Stimulated activated CD4-positive, alpha-beta T cell treated with anti-CD3 and anti-CD28 coated beads, Interleukin-4, amount 100 ng/mL, for 24 hours (primary cell): Measurements from ENCODE around the gene MIF4GD.
A peak's percentile ranks its signal among the peaks of the same experiment; 100 is the strongest.
"Not testable (repeated sequence)": the region's sequence is repeated elsewhere in the genome, so short reads cannot be mapped to it uniquely, and the experiment has no call there.

Experiments
- DNase-seq: peaks from one replicate; pipeline ENCODE4 v3.0.0-alpha.2; 2020

Gene MIF4GD

DNA sequence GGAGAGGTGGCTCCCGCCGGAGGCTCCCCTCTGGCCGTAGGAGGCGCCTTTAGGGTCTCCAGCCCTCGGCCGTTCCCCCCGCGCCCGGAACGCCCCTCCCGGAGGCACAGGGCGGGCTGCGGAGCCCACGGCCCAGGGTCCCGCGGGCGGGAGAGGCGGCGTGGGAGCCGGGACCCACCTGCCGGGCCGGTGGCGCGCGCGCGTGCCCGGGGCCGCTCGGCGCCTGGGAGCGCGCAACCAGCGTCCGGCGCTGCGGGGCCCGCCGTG is at the start of gene MIF4GD:
Gene MIF4GD, minus strand, starts transcription at position 266 of the 267 bp plus-strand sequence. CDS start 1,036 bp downstream, outside the sequence.
- DNase-seq = no peak

- DNase-seq = no peak
Observed at GRCh38 chr17:75319904-75320691, 49.1 kb upstream of the MIF4GD start.

DNA sequence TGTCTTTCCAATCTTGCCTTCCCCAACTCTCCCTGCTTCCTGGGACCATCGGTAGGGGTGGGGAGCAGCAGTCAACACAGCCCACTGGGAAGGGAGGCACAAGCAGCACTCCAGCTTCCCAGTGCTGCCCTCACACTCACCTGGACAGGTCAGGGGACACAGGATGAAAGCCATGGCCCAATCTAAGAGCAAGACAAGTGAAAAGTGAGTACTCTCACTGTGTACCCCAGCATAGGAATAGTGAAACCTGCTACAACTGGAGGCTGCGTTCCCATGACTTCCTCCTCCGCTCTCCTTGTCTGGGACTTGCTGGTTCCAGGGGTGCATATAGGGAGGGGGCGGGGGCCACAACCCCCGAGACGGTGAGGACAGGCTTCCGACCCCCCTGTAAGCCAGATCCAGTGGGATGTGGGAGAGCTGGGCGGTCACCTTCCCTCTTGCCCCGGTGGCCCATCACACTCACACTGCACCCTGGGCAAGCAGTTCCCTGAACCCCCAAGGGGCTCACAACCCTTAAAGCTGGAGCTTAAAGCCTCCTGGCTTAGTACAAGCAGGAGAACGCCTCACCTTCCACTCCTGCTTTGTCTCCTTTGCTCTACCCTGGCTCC is 47.7 kb upstream of the MIF4GD start:
- DNase-seq = no peak

DNA sequence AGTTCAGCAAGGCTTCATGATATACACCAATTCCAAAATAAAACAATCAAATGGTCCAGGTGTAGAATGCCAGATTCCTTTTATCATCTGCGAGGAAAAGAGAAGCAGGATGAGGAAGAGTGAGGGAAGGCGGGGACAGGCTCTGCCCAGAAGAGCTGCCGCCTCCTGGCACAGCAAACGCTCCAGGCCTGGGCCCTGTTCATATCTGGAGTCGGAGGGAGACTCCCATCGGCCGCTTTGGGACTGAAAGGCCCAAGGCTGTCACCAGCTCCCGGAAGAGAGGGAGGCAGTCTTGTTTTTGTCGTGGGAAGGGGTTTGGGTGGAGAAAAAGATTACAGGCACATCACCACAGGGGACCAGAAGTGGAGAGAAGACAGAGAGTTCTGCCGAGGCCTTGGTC is 47.2 kb upstream of the MIF4GD start:
- no peak for DNase-seq

DNA sequence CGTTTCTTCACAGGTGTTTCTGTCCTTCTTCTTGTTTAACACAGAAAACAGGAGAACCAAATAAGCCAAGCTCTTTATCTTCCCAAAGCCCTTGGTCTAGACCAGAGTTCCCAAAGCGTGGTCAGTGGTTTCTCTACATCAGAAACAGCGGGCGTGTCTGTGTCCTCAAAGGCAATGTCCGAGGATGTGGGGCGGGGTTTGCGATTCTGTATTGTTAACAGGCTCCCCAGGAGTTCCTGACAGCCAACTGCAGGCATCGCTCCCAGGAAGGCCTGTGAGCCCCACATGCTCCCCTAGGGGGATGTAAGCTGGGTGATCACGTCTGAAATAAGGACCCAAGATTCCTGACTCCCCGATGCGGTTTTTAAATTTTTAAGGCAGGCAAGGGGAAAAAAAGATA is 46.6 kb upstream of the MIF4GD start:
- no peak for DNase-seq

GRCh38 chr17:75316253-75316652 is 45.2 kb upstream of the MIF4GD start:
- no peak for DNase-seq

DNA sequence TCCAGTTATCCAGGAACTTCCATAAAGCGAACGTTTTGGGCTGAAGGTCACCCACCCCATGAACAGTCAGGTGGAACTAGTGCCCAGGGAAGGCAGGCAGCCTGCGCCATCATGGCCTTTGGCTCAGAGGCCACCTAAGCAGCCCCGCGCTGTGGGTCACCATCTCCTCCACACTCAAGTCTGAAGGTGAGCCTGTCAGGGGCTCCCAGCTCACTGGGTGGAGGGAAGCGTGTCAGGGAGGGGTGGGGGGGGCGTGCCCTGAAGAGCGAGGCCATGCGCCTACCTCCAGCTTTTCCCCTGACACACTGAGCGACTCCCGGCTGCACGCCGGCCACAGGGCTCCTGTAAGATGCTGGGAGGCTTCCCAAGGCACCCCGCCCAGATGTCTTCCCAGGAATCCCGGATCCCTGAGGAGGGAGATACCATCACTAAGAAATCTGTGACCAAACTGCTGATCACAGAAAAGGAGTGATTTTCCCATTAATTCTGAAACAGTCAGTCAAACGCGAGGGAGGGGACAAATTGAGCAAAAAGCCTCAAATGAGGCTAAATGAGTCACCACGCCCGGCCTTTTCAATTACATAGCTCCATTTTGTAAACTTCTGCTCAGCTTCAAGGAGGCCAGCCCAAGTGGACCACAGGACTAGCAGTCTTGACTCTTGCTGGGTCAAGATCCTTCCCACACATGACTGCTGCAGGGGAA is 44.7 kb upstream of the MIF4GD start:
- DNase-seq = peak; percentile 30

- DNase-seq = no peak
Observed at GRCh38 chr17:75313941-75314551, 43.0 kb upstream of the MIF4GD start.

DNA sequence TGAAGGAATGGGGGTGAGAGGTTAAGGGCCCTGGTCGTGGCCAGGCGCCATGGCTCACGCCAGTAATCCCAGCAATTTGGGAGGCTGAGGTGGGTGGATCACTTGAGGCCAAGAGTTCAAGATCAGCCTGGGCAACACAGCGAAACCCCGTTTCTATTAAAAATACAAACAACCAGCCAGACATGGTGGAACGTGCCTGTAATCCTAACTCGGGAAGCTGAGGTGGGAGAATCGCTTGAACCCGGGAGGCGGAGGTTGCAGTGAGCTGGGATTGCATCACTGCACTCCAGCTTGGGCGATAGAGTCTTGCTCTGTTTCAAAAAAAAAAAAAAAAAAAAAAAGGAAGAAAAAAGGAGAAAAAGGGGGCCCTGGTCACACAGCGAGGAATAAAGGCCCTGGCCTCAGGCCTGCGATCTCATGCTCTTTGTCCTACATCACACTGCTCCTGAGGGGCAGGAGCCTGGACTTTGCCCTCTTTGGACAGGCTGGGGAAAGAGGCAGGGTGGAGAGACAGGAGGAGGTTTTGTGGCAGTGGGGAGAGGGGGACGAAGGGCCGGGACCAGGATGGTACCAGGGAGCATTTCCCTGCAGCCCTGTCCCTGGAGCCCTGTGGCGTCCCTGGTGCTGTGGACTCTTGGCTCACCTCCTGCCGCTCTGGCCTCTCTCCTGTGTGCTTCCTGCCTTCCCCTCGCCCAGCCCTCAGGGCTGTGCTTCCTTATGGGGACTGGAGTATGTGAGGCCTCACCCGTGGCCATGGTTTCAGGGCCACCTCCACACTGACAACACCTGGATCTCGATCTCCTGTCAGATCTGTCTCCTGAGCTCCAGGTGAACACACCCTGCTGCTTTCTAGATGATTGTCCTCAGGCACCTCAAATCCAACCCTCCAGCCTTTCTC is 38.0 kb upstream of the MIF4GD start:
- DNase-seq = no peak

- no peak for DNase-seq
Observed at GRCh38 chr17:75307957-75308731, 37.1 kb upstream of the MIF4GD start.

GRCh38 chr17:75301502-75302206 is 30.6 kb upstream of the MIF4GD start:
- no peak for DNase-seq

DNA sequence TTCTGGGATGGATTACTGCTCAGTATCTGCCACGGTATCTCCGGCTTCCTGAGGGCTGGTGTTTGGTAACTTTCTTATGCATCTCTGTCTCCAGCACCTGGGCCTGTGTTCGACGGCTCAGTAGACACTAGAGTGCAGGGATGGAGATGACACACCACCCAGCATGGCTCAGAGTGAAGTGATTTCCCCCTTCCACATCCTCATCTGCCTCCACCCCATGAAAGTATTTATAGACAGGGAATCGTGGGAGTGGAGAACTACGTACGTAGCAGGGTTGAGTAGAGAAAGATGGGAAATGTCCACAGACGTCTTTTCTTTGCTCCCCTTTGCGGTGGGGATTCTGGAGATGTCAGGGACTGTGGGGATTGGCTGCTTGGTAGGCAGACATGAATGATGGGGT is 30.0 kb upstream of the MIF4GD start:
- DNase-seq = no peak

GRCh38 chr17:75300280-75300679 is 29.2 kb upstream of the MIF4GD start:
- DNase-seq = no peak

DNA sequence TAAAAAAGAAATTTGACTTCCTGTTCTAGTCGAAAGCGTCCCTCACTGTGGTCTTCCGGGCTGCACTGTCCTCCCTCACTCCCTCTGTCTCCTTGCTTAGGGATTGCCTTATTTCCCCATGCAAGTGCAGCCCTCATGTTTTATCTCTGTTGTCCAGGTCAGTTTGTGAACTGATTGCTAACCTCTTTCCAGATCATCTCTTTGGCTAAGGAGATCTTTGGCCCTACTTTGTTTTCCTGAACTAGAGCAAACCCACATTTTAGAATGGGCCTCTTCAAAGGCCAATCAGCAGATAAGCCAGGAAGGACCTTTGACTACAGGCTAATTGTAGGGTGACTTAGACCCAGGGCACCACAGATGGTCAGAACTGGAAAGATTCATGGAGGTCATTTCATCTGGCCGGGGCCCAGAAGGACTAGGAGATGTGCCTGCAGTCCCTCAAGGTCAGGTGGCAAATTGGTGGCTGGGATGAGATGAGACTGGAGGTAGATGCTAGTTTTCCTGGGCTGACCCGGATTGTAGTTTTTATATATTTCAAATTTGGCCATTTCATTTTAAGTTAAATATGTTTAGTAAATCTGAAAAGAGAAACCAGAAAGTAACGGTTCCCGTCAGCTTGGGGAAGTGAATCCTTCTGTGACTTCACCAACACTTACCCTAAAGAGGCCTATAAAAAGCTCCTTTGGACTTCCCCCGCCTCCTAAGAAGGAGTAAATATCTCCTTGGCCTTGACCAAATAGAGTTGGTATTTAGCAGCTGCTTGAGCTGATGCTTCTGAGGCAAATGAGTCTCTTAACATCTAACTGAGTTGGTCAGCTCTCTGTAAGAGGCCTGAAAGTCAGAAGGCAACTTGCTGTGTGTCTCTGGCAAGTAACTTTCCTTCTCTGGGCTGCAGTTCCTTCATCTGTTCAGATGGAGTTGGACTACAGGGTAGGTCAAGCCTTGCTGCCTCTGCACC is 24.4 kb upstream of the MIF4GD start:
- DNase-seq = peak; percentile 43

DNA sequence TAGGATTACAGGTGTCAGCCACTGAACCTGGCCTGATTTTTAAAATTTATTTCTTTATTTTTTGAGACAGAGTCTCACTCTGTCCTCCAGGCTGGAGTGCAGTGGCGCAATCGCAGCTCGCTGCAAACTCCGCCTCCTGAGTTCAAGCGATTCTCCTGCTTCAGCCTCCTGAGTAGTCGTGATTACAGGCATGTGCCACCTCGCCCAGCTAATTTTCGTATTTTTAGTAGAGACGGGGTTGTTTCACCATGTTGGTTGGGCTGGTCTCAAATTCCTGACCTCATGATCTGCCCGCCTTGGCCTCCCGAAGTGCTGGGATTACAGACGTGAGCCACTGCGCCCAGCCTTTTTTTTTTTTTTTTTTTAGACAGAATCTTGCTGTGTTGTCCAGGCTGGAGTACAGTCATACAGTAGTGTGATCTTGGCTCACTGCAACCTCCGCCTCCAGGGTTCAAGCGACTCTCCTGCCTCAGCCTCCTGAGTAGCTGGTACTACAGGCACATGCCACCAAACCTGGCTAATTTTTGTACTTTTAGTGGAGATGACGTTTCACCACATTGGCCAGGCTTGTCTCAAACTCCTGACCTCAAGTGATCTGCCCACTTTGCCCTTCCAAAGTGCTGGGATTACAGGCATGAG is 21.9 kb upstream of the MIF4GD start:
- not testable (repeated sequence) for DNase-seq

GRCh38 chr17:75289832-75290337 is 18.9 kb upstream of the MIF4GD start:
- DNase-seq = peak; percentile 75

- DNase-seq = peak; percentile 97
Observed at GRCh38 chr17:75289115-75289831, 18.2 kb upstream of the MIF4GD start, which contains the start of gene SLC25A19. TSS of gene SLC25A19 (minus strand) at chr17:75289433. CDS start at chr17:75286764, 2,669 bp downstream.

DNA sequence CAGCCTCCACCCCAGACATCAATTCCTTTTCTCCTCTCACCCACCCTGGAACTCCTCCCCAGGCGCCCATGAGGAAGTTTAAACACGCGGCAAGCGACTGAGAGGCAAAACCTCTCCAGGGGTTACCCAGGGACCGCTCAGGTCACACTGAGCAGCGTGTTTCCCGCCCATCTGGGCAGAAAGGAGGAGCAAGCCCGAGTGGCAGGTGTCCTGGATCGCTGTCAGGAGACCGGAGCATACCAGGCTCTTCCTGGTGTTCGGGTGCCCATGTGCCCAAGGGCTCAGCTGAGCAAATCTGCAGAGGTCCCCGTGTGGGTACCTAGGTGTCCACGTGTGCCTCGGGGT is 17.7 kb upstream of the MIF4GD start:
- DNase-seq = peak; percentile 56

DNA sequence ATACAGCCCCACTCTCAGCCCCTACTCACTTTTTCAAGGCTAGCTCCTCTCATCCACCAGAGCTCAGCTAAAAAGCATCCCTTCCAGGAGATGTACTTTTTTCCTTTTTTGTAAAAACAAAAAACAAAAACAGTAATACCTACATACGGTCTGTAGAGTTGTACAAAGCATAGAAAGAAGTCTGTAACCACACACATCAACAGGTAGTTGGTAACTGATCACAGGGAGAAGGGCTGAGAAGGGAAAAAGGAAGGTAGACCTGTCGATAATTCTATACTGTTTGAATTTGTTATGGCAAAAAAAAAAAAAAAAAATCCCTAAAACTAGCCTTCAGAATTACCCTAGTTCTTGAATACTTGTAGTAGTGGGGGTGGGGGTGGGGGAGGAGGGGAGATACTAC is 17.3 kb upstream of the MIF4GD start:
- DNase-seq = no peak
